Endothelial cell (in vitro differentiated cells): Measurements from ENCODE around the gene RPH3AL. TPM values are rescaled to one million over a fixed set of nuclear protein-coding genes. Genes with fewer than 3 reads are reported as not detected.

Source experiments
- DNase-seq: peaks from one replicate; pipeline ENCODE4 v3.0.0; 2021; ENCODE audit warnings: low spot score
- H3K27ac Mint-ChIP-seq: one replicate; pipeline ENCODE4 v1.8.0; 2021; ENCODE audit warnings: mixed read lengths, inconsistent platforms; ENCODE audit not compliant: unreplicated experiment
- H3K27me3 Mint-ChIP-seq: one replicate; pipeline ENCODE4 v1.8.0; 2021; ENCODE audit warnings: mild to moderate bottlenecking, moderate library complexity, mixed read lengths, inconsistent platforms; ENCODE audit not compliant: unreplicated experiment
- H3K36me3 Mint-ChIP-seq: one replicate; pipeline ENCODE4 v1.8.0; 2021; ENCODE audit warnings: mild to moderate bottlenecking, low read depth, mixed read lengths, inconsistent platforms; ENCODE audit not compliant: unreplicated experiment
- H3K4me1 Mint-ChIP-seq: one replicate; pipeline ENCODE4 v1.8.0; 2021; ENCODE audit warnings: mild to moderate bottlenecking, mixed read lengths, inconsistent platforms; ENCODE audit not compliant: unreplicated experiment
- H3K4me3 Mint-ChIP-seq: one replicate; pipeline ENCODE4 v1.8.0; 2021; ENCODE audit warnings: mild to moderate bottlenecking, mixed read lengths, inconsistent platforms; ENCODE audit not compliant: unreplicated experiment
- H3K9me3 Mint-ChIP-seq: one replicate; pipeline ENCODE4 v1.8.0; 2021; ENCODE audit warnings: mixed read lengths, inconsistent platforms; ENCODE audit not compliant: unreplicated experiment
- total RNA-seq: library from RNA; stranded (reverse); fragmentation: NEBNext Ultra II Directional; extraction: Animal tissue kit (Norgen Biotek cat#: 25700); gene quantifications from one replicate; pipeline ENCODE4 v1.2.1, GENCODE V29; 2021; ENCODE audit not compliant: unreplicated experiment
- TF ChIP-seq, protein P1 (sequence below): fragments of 200-600 bp; sonication (generic); IDR thresholded peaks from one replicate; pipeline ENCODE4 v1.5.0; 2021; ENCODE audit warnings: antibody characterized with exemption; ENCODE audit not compliant: unreplicated experiment

The RPH3AL gene
- total RNA-seq, 1 donor from 2014 or later: 3.4 TPM

DNA sequence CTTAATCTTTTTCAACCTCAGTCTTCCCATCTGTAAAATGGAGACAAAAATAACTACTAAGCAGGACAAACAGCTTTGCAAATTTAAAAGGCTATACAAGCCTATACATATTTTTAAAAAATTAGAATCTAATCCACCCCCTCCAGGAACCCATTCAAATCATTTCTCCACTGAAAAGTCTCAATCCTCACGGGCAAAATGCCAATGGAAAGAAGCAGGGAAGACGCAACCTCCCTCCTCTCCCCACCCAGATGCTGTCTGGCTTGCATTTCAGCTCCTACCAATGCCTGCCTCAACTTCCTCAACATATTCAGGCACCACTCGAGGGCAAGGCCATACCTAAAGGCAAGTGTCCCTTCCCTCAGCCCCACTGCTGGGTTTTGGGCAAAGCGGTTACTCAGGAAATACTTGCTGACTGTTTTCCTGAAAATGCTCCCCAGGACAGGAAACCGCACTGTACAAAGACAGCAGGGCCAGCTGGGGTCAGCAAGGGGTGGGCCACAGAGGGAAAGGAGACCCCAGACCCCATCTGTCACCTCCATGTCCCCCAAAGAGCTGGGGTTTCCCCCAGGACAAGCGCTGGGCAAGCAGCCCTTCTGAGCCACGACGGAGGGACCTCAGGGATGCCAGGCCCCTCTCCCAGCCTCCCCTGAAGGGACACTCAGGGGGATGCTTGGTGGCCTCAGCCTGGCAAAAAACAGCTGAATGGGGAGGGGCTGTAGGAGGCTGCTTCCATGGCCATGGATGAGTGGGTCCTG is 123.5 kb downstream of the RPH3AL start:
- Mint-ChIP-seq H3K4me3 (peak overlapping the region; percentile 31), H3K4me1 (peaks cover 11% of the 10 kb centered on the region), H3K27ac (peak overlapping the region; percentile 57), H3K27me3 (peaks cover 4% of the 10 kb centered on the region), H3K9me3 (no peaks in the 10 kb centered on the region), H3K36me3 (peaks cover 3% of the 10 kb centered on the region)
- TF ChIP-seq, protein P1, sequence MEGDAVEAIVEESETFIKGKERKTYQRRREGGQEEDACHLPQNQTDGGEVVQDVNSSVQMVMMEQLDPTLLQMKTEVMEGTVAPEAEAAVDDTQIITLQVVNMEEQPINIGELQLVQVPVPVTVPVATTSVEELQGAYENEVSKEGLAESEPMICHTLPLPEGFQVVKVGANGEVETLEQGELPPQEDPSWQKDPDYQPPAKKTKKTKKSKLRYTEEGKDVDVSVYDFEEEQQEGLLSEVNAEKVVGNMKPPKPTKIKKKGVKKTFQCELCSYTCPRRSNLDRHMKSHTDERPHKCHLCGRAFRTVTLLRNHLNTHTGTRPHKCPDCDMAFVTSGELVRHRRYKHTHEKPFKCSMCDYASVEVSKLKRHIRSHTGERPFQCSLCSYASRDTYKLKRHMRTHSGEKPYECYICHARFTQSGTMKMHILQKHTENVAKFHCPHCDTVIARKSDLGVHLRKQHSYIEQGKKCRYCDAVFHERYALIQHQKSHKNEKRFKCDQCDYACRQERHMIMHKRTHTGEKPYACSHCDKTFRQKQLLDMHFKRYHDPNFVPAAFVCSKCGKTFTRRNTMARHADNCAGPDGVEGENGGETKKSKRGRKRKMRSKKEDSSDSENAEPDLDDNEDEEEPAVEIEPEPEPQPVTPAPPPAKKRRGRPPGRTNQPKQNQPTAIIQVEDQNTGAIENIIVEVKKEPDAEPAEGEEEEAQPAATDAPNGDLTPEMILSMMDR: no peak
- DNase-seq: no peak

DNA sequence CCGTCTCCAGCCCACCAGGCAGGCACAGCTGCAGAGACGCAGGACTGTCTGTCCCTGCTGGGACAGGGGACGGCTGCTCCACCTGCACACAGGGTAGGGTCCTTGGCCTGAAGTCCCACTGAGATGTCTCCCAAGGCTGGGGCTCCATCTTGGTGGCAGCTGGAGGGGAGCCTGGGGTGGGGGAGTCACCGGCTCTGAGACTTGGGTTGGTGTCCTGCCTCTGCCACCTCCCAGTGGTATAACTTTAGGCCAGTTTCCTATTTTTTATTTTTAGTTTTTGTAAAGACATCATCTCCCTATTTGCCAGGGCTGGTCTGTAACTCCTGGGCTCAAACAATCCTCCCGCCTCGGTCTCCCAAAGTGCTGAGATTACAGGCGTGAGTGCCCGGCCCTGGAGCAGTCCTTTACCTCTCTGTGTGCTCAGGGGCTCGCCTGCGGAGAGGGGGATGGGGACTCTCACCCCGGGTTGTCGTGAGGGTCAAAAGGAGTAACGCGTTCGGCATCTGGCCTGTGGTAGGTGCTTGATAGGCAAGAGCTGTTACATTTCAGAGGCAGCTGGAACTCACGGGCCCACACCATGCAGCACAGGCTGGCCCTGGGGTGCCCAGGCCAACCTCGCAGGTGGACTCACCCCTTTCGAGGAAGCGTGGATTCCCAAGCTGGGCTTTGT is 124.5 kb downstream of the RPH3AL start:
- Mint-ChIP-seq H3K4me1 (peaks cover 11% of the 10 kb centered on the region), H3K27me3 (peaks cover 4% of the 10 kb centered on the region), H3K4me3 (no peak overlapping the region), H3K27ac (peak overlapping the region; percentile 36), H3K9me3 (no peaks in the 10 kb centered on the region), H3K36me3 (peaks cover 3% of the 10 kb centered on the region)
- no peak for DNase-seq
- TF ChIP-seq, protein P1: no peak

DNA sequence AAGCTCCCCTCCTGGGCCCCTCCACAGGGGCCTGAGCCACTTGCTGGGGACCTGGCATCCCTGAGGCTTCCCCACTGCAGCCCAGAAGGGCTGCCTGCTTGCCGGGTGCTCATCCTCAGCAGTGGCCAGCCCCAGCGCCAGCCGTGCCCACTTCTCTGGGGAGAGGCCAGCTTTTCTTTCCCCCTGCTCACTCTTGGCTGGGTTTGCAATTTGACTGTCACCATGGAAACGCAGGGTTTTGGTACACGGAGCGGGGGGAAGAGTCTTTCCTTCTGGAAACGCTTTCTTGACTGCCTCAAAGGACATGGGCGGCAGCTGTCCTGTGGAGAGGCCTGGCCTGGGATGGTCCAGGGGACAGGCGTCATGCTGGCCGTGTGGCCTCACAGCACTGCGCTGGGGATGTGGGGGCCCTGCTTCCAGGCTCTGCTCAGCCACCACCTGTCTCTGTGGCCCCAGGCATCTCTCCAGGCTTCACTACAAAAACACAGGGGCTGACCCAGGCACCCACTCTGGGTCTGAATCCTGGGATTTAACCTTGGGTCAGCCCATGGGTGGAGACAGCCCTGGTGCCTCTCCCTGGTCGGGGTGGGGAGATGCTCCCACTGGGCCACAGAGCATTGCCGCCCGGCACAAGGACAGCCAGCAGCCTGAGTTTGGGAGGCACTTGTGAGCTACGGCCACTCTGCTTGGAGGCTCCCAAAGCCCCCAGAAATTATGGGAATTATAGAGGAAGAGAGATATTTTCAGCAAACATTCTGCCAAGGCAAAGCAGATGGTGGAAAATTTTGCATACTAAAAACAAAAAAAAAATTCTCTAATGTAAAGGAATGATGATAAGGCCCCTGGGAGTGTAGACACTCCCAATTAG is 125.3 kb downstream of the RPH3AL start:
- TF ChIP-seq, protein P1: no peak
- Mint-ChIP-seq H3K27me3 (peaks cover 4% of the 10 kb centered on the region), H3K27ac (no peak overlapping the region)

DNA sequence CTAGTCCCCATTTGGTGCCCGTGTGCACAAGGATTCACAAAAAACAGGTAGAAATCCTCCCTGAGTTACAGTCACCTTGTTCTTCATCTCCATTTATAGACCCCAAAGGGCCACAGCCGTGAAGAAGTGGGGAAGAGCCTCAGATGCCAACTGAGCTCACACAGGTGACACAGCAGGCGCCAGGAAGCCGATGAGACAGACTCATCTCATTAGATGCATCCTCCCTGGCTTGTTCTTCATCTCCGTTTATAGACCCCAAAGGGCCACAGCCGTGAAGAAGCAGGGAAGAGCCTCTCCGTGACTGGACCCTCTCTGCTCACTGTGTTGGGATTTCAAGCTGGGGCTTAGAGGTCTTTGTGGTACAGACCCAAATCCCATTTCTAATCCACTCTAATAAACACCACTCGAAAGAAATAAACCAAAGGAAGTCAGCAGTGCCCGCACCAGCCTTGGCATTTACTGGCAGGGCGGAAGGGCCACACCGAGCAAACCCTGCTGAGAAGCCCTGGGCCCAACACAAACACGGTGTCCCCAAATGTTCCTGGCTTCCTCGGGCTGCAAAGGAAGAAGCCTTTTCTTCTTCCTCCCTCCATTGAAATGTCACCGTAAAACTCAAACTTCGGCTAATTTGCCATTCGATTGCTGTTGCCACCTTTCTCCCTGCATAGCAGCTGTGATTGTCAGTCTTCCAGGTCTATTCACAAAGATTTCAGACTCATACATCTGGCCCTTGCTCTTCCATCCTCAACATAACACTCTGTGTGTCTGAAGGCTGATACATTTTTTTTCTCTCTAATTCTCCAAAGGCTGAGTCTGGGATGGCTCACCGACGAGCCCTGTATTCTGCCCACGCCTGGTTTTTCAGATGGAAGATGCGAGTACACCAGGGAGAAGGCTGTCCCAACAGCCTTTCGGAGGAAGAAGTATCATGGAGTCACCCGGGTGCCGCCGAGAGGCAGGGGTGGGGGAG is 126.2 kb downstream of the RPH3AL start:
- Mint-ChIP-seq H3K4me1 (peaks cover 11% of the 10 kb centered on the region), H3K27me3 (peaks cover 4% of the 10 kb centered on the region), H3K4me3 (no peak overlapping the region), H3K36me3 (peaks cover 3% of the 10 kb centered on the region), H3K27ac (peak overlapping the region; percentile 9), H3K9me3 (no peaks in the 10 kb centered on the region)
- no peak for DNase-seq
- TF ChIP-seq, protein P1: no peak

More for the DNA sequence above, 125.3 kb downstream of the RPH3AL start:
- no peaks in the 10 kb centered on the region for H3K9me3 Mint-ChIP-seq
- peaks cover 11% of the 10 kb centered on the region for H3K4me1 Mint-ChIP-seq
- peaks cover 3% of the 10 kb centered on the region for H3K36me3 Mint-ChIP-seq
- H3K4me3 Mint-ChIP-seq: no peak overlapping the region
- no peak for DNase-seq
